Astrocyte of the spinal cord (primary cell): Measurements from ENCODE around the gene ZMIZ1.

Source experiments
- DNase-seq: peaks from one replicate; pipeline ENCODE4 v3.0.0; 2011; ENCODE audit warnings: low read depth, low spot score
- H3K4me3 ChIP-seq: 2 replicates; pipeline ENCODE4 v1.5.1; 2011; ENCODE audit warnings: low read depth, mild to moderate bottlenecking, low read length, moderate library complexity
- CTCF ChIP-seq: IDR thresholded peaks from 2 replicates; pipeline ENCODE4 v1.5.1; 2012; ENCODE audit warnings: low read depth, mild to moderate bottlenecking, low read length, inconsistent platforms
- in situ Hi-C: cut with HindIII; loops from 2 replicates; pipeline ENCODE4 v1.10.0; 2017; ENCODE audit warnings: low sequenced_read_pairs

The ZMIZ1 gene

GRCh38 chr10:79305988-79306387, 237.2 kb downstream of the ZMIZ1 start:
- H3K4me3 ChIP-seq: no peak overlapping the region
- in situ Hi-C loops: no loop called here
- TF ChIP-seq CTCF: no peak
- no peak for DNase-seq

GRCh38 chr10:79306644-79307220, 238.0 kb downstream of the ZMIZ1 start:
- in situ Hi-C loops: no loop called here
- H3K4me3 ChIP-seq: no peak overlapping the region
- no peak for TF ChIP-seq CTCF
- DNase-seq: no peak

- H3K4me3 ChIP-seq: no peak overlapping the region
- DNase-seq: no peak
- in situ Hi-C loops: no loop called here
- TF ChIP-seq CTCF: no peak
Measured at GRCh38 chr10:79308016-79308415, 239.2 kb downstream of the ZMIZ1 start.

DNA sequence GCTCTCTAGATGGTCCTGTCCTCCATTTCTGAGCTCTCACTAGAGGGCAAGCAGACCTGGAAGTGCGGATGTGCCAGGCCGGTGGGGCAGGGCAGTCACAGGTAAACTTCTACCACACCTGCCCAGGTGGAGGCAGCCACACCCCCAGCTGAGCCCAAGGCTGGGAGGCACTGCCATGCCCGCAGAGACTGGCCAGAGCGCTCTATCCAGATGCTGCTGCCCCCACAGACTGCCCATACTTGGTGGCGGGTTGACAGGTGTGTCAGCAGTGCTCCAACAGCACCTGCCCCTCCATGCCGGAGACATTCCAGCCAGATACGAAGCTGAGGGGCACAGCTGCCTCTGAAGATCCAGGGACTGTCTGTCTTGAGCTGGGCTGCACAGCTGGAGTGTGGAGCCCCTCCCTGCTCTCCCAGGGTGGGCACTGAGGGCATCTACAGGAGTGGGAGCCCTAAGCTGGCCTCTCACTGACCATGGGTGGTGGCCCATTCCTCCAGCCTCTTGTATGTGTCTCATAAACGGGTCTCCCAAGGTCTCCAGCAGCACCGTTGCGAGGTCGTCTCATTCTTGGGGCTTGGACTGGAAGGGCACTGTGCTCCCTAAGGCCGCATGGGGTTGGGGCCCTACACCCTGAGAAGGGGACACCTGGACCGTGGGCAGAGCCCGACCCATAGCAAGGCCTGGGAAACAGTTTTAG, 240.4 kb downstream of the ZMIZ1 start:
- in situ Hi-C loops: no loop called here
- H3K4me3 ChIP-seq: no peak overlapping the region
- TF ChIP-seq CTCF: no peak
- no peak for DNase-seq

DNA sequence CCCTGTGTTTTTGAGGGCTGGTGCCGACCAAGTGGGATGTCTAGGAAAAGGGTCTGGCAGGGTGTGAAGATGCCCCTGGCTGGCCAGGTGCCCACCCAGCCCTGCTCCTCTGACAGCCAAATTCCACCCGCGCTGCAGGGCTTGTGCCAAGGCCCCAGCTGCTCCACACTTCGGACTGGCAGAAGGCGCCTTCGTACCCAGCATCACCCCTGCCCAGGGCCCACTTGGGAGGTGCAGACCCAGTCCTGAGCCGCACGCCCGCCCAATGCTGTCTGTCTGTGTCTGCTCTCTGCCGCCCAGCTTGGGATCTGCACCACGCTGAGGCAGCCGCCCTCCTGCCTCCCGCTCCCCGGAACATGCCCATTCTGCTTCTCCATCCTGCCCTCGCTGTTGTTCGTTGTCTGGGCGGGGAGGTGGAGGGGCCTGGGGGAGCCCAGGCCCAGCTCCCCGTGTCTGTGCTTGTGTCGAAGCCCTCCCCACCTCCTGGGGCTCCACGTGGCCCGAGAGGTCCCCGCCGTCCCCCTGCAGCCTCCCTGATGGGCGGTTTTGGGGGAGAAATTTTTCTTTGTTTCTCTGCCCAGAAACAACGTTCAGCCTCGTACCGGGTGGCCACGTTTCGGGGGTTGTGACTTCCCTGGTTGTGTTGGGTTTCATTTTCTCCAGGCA, 241.6 kb downstream of the ZMIZ1 start:
- no peak for DNase-seq
- H3K4me3 ChIP-seq: no peak overlapping the region
- TF ChIP-seq CTCF: no peak
- in situ Hi-C loops: no loop called here

- in situ Hi-C loops: no loop called here
- no peak overlapping the region for H3K4me3 ChIP-seq
Measured at GRCh38 chr10:79310911-79311573, 242.3 kb downstream of the ZMIZ1 start.

More at GRCh38 chr10:79310911-79311573, 242.3 kb downstream of the ZMIZ1 start:
- TF ChIP-seq CTCF: no peak
- no peak for DNase-seq
